HCT116 (cell line): ENCODE data around the gene RBFOX2. TPM values are rescaled to one million over a fixed set of nuclear protein-coding genes. Genes with fewer than 3 reads are reported as not detected.

ENCODE experiments used
- ATAC-seq: fragments of 200-7000 bp; cut with Tn5 transposase; 2 replicates; pipeline ENCODE4 v1.9.1; 2020; ENCODE audit warnings: mild to moderate bottlenecking, moderate library complexity
- BruUV-seq: library from RNA; stranded (reverse); fragments of 400-500 nt; replicated peaks from 2 replicates; lab custom pipeline; 2021; lab: Mats Ljungman, UMichigan
- CTCF ChIA-PET: fragments of 300-600 bp; sonication (Branson Sonifier 250); formaldehyde crosslinking; loops from one replicate; lab custom pipeline; 2021; ENCODE audit warnings: antibody characterized with exemption; lab: Charles Lee
- POLR2A ChIA-PET: fragments of 300-600, 350-600 bp; sonication (Branson Sonifier 250); formaldehyde crosslinking; loops from one replicate; lab custom pipeline; 2021; ENCODE audit warnings: antibody characterized with exemption; lab: Charles Lee
- RAD21 ChIA-PET, 2 experiments: fragments of 300-600 bp; sonication (Branson Sonifier 250); formaldehyde crosslinking; loops; one replicate each; lab custom pipeline; 2023; ENCODE audit warnings: low total read pairs in 2 of 2; ENCODE audit not compliant: uncharacterized antibody in 2 of 2, unreplicated experiment in 2 of 2, low non-redundant PET in 1 of 2; lab: Charles Lee
- DNase-seq: peaks from one replicate; pipeline ENCODE4 v3.0.0-alpha.2; 2010; ENCODE audit warnings: low read depth, low spot score
- H2AFZ ChIP-seq: fragments of 200-600 bp; shearing (Covaris generic), sonication (generic); 2 replicates; pipeline ENCODE4 v1.6.1; 2017; ENCODE audit warnings: low read depth, mixed run types, mixed read lengths, antibody characterized with exemption, low read length; ENCODE audit not compliant: poor library complexity, severe bottlenecking
- H3K27ac ChIP-seq: 2 replicates; pipeline ENCODE4 v1.5.1; 2012; ENCODE audit warnings: low read depth, low read length
- H3K27me3 ChIP-seq: fragments of 200-600 bp; sonication (generic); 2 replicates; pipeline ENCODE4 v1.6.1; 2016; ENCODE audit warnings: mixed run types, low read length, mixed read lengths; ENCODE audit not compliant: insufficient read depth
- H3K36me3 ChIP-seq, 2 experiments: fragments of 200-500 bp in 1 of 2; fragments of 200-600 bp in 1 of 2; sonication (Bioruptor generic) in 1 of 2; sonication (generic) in 1 of 2; 2 replicates each; pipeline versions ENCODE4 v1.5.1 to v1.6.1; 2014 to 2016; ENCODE audit warnings: low read length in 2 of 2, inconsistent platforms in 1 of 2, mixed read lengths in 1 of 2, mixed run types in 1 of 2; ENCODE audit not compliant: insufficient read depth in 2 of 2, control insufficient read depth in 1 of 2
- H3K4me1 ChIP-seq, 2 experiments: fragments of 200-600 bp in 1 of 2; sonication (generic) in 1 of 2; 2 replicates each; pipeline versions ENCODE4 v1.5.1 to v1.6.1; 2012 to 2017; ENCODE audit warnings: low read length in 2 of 2, inconsistent platforms in 1 of 2, mild to moderate bottlenecking in 1 of 2, mixed read lengths in 1 of 2, mixed run types in 1 of 2, moderate library complexity in 1 of 2; ENCODE audit not compliant: insufficient read depth in 2 of 2, control insufficient read depth in 1 of 2
- H3K4me2 ChIP-seq: fragments of 200-600 bp; sonication (generic); 2 replicates; pipeline ENCODE4 v1.6.1; 2017; ENCODE audit warnings: mixed run types, low read length, mixed read lengths
- H3K4me3 ChIP-seq, 2 experiments: fragments of 200-600 bp in 1 of 2; sonication (generic) in 1 of 2; replicated peaks in 1 of 2; 2 replicates each; pipeline ENCODE4 v1.5.1; 2011 to 2016; ENCODE audit warnings: low read length in 2 of 2, control low read depth in 1 of 2, low read depth in 1 of 2, mild to moderate bottlenecking in 1 of 2, mixed read lengths in 1 of 2, mixed run types in 1 of 2
- H3K79me2 ChIP-seq: fragments of 200-600 bp; sonication (generic); 2 replicates; pipeline ENCODE4 v1.6.1; 2017; ENCODE audit warnings: mild to moderate bottlenecking, mixed run types, low read length, moderate library complexity, mixed read lengths; ENCODE audit not compliant: insufficient read depth
- H3K9ac ChIP-seq: fragments of 200-600 bp; sonication (generic); 2 replicates; pipeline ENCODE4 v1.6.1; 2016; ENCODE audit warnings: low read length, mixed read lengths
- H3K9me2 ChIP-seq: fragments of 200-600 bp; sonication (generic), shearing (Covaris generic); 2 replicates; pipeline ENCODE4 v1.6.1; 2017; ENCODE audit warnings: mixed run types, mild to moderate bottlenecking, moderate library complexity; ENCODE audit not compliant: insufficient read depth
- H3K9me3 ChIP-seq, 2 experiments: fragments of 200-500 bp in 1 of 2; fragments of 200-600 bp in 1 of 2; sonication (Bioruptor generic) in 1 of 2; sonication (generic) in 1 of 2; 2 replicates each; pipeline ENCODE4 v1.6.1; 2014 to 2017; ENCODE audit warnings: low read length in 2 of 2, mixed read lengths in 2 of 2, inconsistent platforms in 1 of 2, low read depth in 1 of 2, mild to moderate bottlenecking in 1 of 2, mixed run types in 1 of 2, moderate library complexity in 1 of 2; ENCODE audit not compliant: control insufficient read depth in 1 of 2, insufficient read depth in 1 of 2
- H4K20me1 ChIP-seq: fragments of 200-600 bp; sonication (generic), shearing (Covaris generic); 2 replicates; pipeline ENCODE4 v1.6.1; 2017; ENCODE audit warnings: mixed run types, mild to moderate bottlenecking, moderate library complexity; ENCODE audit not compliant: insufficient read depth
- CTCF ChIP-seq, 3 experiments: fragments of 200-600 bp in 1 of 3; sonication (generic) in 1 of 3; IDR thresholded peaks in 2 of 3; conservative IDR thresholded peaks in 1 of 3; 2 replicates each; pipeline ENCODE4 v1.5.1; 2012 to 2017; ENCODE audit warnings: low read depth in 2 of 3, low read length in 2 of 3, antibody characterized with exemption in 1 of 3, borderline replicate concordance in 1 of 3, control low read depth in 1 of 3, mild to moderate bottlenecking in 1 of 3, mixed read lengths in 1 of 3, mixed run types in 1 of 3, moderate library complexity in 1 of 3; ENCODE audit not compliant: insufficient read depth in 1 of 3
- ELF1 ChIP-seq: IDR thresholded peaks from 2 replicates; pipeline ENCODE4 v1.6.1; 2012; ENCODE audit warnings: low read depth, borderline replicate concordance
- EZH2 ChIP-seq: fragments of 200-600 bp; sonication (generic); IDR thresholded peaks from 2 replicates; pipeline ENCODE4 v1.6.1; 2017; ENCODE audit warnings: antibody characterized with exemption, mixed run types
- EZH2phosphoT487 ChIP-seq: fragments of 200-600 bp; IDR thresholded peaks from 2 replicates; pipeline ENCODE4 v1.6.1; 2018; ENCODE audit warnings: antibody characterized with exemption, borderline replicate concordance
- JUND ChIP-seq: IDR thresholded peaks from 2 replicates; pipeline ENCODE4 v1.6.1; 2012
- MAX ChIP-seq: IDR thresholded peaks from 2 replicates; pipeline ENCODE4 v1.6.1; 2012
- POLR2AphosphoS5 ChIP-seq: IDR thresholded peaks from 2 replicates; pipeline ENCODE4 v1.6.1; 2011; ENCODE audit warnings: mild to moderate bottlenecking, low read depth, low read length, moderate library complexity
- REST ChIP-seq: IDR thresholded peaks from 2 replicates; pipeline ENCODE4 v1.6.1; 2012; ENCODE audit warnings: low read depth
- SRF ChIP-seq: IDR thresholded peaks from 2 replicates; pipeline ENCODE4 v1.6.1; 2012; ENCODE audit warnings: low read depth
- TCF7L2 ChIP-seq: IDR thresholded peaks from 2 replicates; pipeline ENCODE4 v1.7.0; 2011; ENCODE audit warnings: borderline replicate concordance, inconsistent platforms; ENCODE audit not compliant: insufficient read depth, insufficient read length; ENCODE audit errors: extremely low read depth
- ZBTB33 ChIP-seq: IDR thresholded peaks from 2 replicates; pipeline ENCODE4 v1.6.1; 2011; ENCODE audit warnings: mild to moderate bottlenecking, low read length, moderate library complexity; ENCODE audit not compliant: insufficient replicate concordance; ENCODE audit errors: extremely low read depth
- intact Hi-C: fragments of 100-400 bp; cut with micrococcal nuclease; formaldehyde crosslinking; loops from 2 replicates; pipeline ENCODE4 v1.10.0; 2022
- total RNA-seq: library from RNA; stranded (reverse); gene quantifications from one replicate; pipeline ENCODE4 v1.2.1, GENCODE V29; 2021; ENCODE audit not compliant: unreplicated experiment

The RBFOX2 gene
- total RNA-seq, 1 experiment from 2014 or later = 83.9 TPM

DNA sequence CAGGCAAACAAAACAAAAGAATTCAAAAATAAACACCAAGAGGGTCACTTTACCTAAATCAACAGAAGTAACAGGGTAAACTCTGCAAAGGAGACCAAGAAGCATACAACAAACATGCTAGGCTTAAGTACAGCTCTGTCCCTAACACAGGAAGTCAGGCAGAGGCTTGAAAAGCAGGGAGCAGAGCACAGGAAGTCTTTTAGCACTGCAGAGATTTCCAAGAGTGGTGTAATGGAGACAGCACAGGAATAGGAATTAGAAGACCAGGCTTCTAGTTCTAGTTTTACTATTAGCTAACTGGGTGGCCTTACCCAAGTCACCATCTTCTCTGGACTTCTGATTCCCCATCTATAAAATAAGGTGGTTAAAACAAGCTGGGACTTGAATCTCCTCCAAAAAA lies 1.9 kb downstream of the RBFOX2 start:
- Histone ChIP-seq H3K9me3 (no peaks in the 10 kb centered on the region), H4K20me1 (no peaks in the 10 kb centered on the region), H3K27me3 (no peaks in the 10 kb centered on the region), H3K4me1 (peaks cover 7 to 26% of the 10 kb centered on the region in 2 experiments), H2AFZ (no peak overlapping the region), H3K79me2 (peaks cover 64% of the 10 kb centered on the region), H3K9ac (0 out of 2 replicates have a peak overlapping the region, but pooled peaks have one; percentile 90), H3K4me3 (peak overlapping the region in 1 of 2 experiments; percentile 84; a peak in 2 of 4 replicates), H3K4me2 (peak overlapping the region; percentile 97), H3K36me3 (peaks cover 0 to under 1% of the 10 kb centered on the region in 2 experiments; a peak in 1 of 4 replicates), H3K27ac (no peak overlapping the region), H3K9me2 (no peaks in the 10 kb centered on the region)
- DNase-seq (no peak), ATAC-seq (no peak)
- ChIA-PET CTCF (interaction anchor here (1.1 kb wide), 1 partner anchor 39 kb away, joined by 3 read pairs; no protein-coding TSS in a partner anchor), POLR2A (no interaction called here), RAD21 (no interaction called here)
- BruUV-seq = no TSS peak
- no peak for TF ChIP-seq SRF
- intact Hi-C loops = no loop called here

GRCh38 chr22:36022697-36023096 lies 5.9 kb downstream of the RBFOX2 start:
- ChIA-PET RAD21 (no interaction called here), POLR2A (no interaction called here), CTCF (interaction anchor here (0.9 kb wide), 1 partner anchor 43 kb away, joined by 3 read pairs; no protein-coding TSS in a partner anchor)
- no peak for DNase-seq
- Histone ChIP-seq H3K4me1 (peaks cover 3 to 12% of the 10 kb centered on the region in 2 experiments), H3K79me2 (peaks cover 84% of the 10 kb centered on the region), H3K9me3 (no peaks in the 10 kb centered on the region), H3K4me2 (no peak overlapping the region), H3K27me3 (no peaks in the 10 kb centered on the region), H3K36me3 (peaks cover 0 to 4% of the 10 kb centered on the region in 2 experiments; a peak in 1 of 4 replicates), H3K9me2 (no peaks in the 10 kb centered on the region), H4K20me1 (no peaks in the 10 kb centered on the region), H3K9ac (no peak overlapping the region), H3K4me3 (no peak overlapping the region), H2AFZ (no peak overlapping the region), H3K27ac (no peak overlapping the region)
- ATAC-seq = no peak
- no TSS peak for BruUV-seq
- intact Hi-C loops = no loop called here
- TF ChIP-seq TCF7L2 (no peak), MAX (no peak), ZBTB33 (no peak), REST (no peak), SRF (no peak), EZH2 (no peak), CTCF (IDR thresholded peaks at IDR 0.05 in 2 of 3, conservative IDR thresholded peaks at IDR 0.05 in 1 of 3; ENCODE audit: borderline replicate concordance in 1 of 3, insufficient read depth in 1 of 3, low read depth in 2 of 3, low read length in 2 of 3) (no peak), POLR2AphosphoS5 (no peak), ELF1 (no peak), EZH2phosphoT487 (no peak), JUND (no peak)
